ENCODE results near the gene DYNC1LI2.

DYNC1LI2 gene

GRCh38 chr16:66787427-66787826, 36.0 kb upstream of the DYNC1LI2 start:
- Histone ChIP-seq H3K27ac (no peak overlapping the region), H3K4me2 (no peak overlapping the region), H3K4me1 (ENCODE audit: low read depth, poor library complexity, severe bottlenecking) (no peaks in the 10 kb centered on the region), H3K4me3 (IDR thresholded peaks at IDR 0.05; ENCODE audit: insufficient read depth, low read depth, low read length) (no peak overlapping the region), H2AFZ (ENCODE audit: low read depth) (no peak overlapping the region), H3K79me2 (ENCODE audit: insufficient read depth, low read depth) (no peaks in the 10 kb centered on the region), H3K9ac (no peak overlapping the region), H4K20me1 (ENCODE audit: insufficient read depth) (no peaks in the 10 kb centered on the region), H3K27me3 (ENCODE audit: insufficient read depth, low read depth) (no peaks in the 10 kb centered on the region), H3K36me3 (ENCODE audit: insufficient read depth) (no peaks in the 10 kb centered on the region; the same call in 1 of the 2 replicates)
- TF ChIP-seq, protein P1, sequence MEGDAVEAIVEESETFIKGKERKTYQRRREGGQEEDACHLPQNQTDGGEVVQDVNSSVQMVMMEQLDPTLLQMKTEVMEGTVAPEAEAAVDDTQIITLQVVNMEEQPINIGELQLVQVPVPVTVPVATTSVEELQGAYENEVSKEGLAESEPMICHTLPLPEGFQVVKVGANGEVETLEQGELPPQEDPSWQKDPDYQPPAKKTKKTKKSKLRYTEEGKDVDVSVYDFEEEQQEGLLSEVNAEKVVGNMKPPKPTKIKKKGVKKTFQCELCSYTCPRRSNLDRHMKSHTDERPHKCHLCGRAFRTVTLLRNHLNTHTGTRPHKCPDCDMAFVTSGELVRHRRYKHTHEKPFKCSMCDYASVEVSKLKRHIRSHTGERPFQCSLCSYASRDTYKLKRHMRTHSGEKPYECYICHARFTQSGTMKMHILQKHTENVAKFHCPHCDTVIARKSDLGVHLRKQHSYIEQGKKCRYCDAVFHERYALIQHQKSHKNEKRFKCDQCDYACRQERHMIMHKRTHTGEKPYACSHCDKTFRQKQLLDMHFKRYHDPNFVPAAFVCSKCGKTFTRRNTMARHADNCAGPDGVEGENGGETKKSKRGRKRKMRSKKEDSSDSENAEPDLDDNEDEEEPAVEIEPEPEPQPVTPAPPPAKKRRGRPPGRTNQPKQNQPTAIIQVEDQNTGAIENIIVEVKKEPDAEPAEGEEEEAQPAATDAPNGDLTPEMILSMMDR (conservative IDR thresholded peaks at IDR 0.05; ENCODE audit: low read depth, low read length) = no peak

- H3K9ac ChIP-seq = no peak overlapping the region
- H3K27ac ChIP-seq = no peak overlapping the region
- no peaks in the 10 kb centered on the region for H3K27me3 ChIP-seq (ENCODE audit: insufficient read depth, low read depth)
- H2AFZ ChIP-seq (ENCODE audit: low read depth) = no peak overlapping the region
- no peaks in the 10 kb centered on the region for H3K4me1 ChIP-seq (ENCODE audit: low read depth, poor library complexity, severe bottlenecking)
- no peaks in the 10 kb centered on the region; the same call in 1 of the 2 replicates for H3K36me3 ChIP-seq (ENCODE audit: insufficient read depth)
- H4K20me1 ChIP-seq (ENCODE audit: insufficient read depth) = no peaks in the 10 kb centered on the region
- no peak overlapping the region for H3K4me3 ChIP-seq (IDR thresholded peaks at IDR 0.05; ENCODE audit: insufficient read depth, low read depth, low read length)
- no peaks in the 10 kb centered on the region for H3K79me2 ChIP-seq (ENCODE audit: insufficient read depth, low read depth)
- H3K4me2 ChIP-seq = no peak overlapping the region
- TF ChIP-seq, protein P1 (conservative IDR thresholded peaks at IDR 0.05; ENCODE audit: low read depth, low read length) = no peak
Measured at GRCh38 chr16:66786551-66786950, 35.1 kb upstream of the DYNC1LI2 start.

DNA sequence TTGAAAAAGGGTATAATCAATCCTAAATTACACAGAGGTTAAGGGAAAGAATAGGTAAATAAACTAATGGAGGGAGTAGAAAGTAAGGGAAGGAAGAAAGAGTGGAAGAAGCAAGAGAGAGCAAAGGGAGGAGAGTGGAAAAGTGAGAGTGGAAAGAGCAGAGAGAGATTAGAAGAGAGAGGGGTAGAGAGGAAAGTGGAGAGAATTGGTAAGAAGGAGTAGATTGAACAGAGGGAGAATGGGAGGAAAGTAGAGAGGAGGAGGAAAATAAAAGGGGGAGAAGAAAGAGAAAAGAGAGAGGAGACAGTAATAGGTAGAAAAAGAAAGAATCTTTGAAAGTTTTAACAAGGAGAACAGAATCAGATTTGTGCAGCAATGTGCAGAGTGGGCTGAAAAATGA, 25.0 kb upstream of the DYNC1LI2 start:
- no peak overlapping the region for H3K4me2 ChIP-seq
- no peaks in the 10 kb centered on the region for H3K36me3 ChIP-seq (ENCODE audit: insufficient read depth)
- H3K27me3 ChIP-seq (ENCODE audit: insufficient read depth, low read depth) = no peaks in the 10 kb centered on the region
- H3K27ac ChIP-seq = no peak overlapping the region
- H3K4me1 ChIP-seq (ENCODE audit: low read depth, poor library complexity, severe bottlenecking) = no peaks in the 10 kb centered on the region
- TF ChIP-seq, protein P1 (conservative IDR thresholded peaks at IDR 0.05; ENCODE audit: low read depth, low read length) = no peak
- no peak overlapping the region for H2AFZ ChIP-seq (ENCODE audit: low read depth)
- no peaks in the 10 kb centered on the region for H4K20me1 ChIP-seq (ENCODE audit: insufficient read depth)
- H3K79me2 ChIP-seq (ENCODE audit: insufficient read depth, low read depth) = no peaks in the 10 kb centered on the region
- H3K4me3 ChIP-seq (IDR thresholded peaks at IDR 0.05; ENCODE audit: insufficient read depth, low read depth, low read length) = no peak overlapping the region
- no peak overlapping the region for H3K9ac ChIP-seq

DNA sequence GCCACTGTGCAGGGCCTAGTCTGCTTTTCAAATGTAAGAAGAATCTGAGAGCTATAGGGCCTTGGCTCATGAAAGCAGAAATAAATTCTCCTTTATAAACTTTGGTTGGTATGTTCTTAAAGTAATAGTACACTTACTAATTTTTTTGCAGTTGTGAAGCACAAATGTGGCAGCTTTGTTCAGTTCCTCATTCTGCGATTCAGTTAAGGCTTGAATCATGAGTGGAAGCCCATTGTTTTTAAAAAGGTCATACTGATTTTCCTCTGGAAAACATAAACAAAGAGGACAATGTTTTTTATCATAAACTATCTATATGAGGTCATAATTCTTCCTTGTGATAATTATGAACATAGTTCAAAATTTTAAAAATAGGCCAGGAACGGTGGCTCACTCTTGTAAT, 23.6 kb upstream of the DYNC1LI2 start:
- Histone ChIP-seq H3K4me1 (ENCODE audit: low read depth, poor library complexity, severe bottlenecking) (no peaks in the 10 kb centered on the region), H3K27me3 (ENCODE audit: insufficient read depth, low read depth) (no peaks in the 10 kb centered on the region), H3K4me3 (IDR thresholded peaks at IDR 0.05; ENCODE audit: insufficient read depth, low read depth, low read length) (no peak overlapping the region), H3K9ac (no peak overlapping the region), H3K79me2 (ENCODE audit: insufficient read depth, low read depth) (no peaks in the 10 kb centered on the region), H2AFZ (ENCODE audit: low read depth) (no peak overlapping the region), H3K4me2 (no peak overlapping the region), H3K36me3 (ENCODE audit: insufficient read depth) (no peaks in the 10 kb centered on the region), H3K27ac (no peak overlapping the region), H4K20me1 (ENCODE audit: insufficient read depth) (no peaks in the 10 kb centered on the region)
- TF ChIP-seq, protein P1 (conservative IDR thresholded peaks at IDR 0.05; ENCODE audit: low read depth, low read length) = no peak

All from KMS-11 (cell line).